Ammon's horn (tissue), 1 donor: ENCODE measurements around the gene BTLA.
"Not testable (repeated sequence)": the region's sequence is repeated elsewhere in the genome, so short reads cannot be mapped to it uniquely, and the experiment has no call there.

ENCODE experiments used
- DNase-seq: peaks from one replicate; pipeline ENCODE4 v3.0.0-alpha.2; 2016; ENCODE audit warnings: low spot score

Gene BTLA

DNA sequence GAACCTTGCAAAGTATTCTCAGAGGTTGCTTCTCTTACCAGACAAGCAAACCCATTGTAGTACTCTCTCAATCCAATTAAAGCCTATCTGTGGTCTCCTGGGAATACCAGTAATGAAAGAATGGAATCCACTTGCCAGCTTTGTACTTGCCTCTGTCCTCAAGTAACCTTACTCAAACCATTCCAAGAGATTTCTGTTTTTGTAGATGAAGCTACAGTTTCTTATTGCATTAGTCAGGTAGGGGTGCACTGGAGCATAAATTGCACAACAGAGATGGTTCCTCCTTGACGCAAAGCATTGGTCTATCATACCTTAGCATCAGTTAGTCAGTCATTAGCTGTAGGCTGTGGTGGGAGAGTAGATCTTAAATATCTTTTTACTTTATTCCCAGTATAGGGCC is 52.9 kb downstream of the BTLA start:
- no peak for DNase-seq

DNA sequence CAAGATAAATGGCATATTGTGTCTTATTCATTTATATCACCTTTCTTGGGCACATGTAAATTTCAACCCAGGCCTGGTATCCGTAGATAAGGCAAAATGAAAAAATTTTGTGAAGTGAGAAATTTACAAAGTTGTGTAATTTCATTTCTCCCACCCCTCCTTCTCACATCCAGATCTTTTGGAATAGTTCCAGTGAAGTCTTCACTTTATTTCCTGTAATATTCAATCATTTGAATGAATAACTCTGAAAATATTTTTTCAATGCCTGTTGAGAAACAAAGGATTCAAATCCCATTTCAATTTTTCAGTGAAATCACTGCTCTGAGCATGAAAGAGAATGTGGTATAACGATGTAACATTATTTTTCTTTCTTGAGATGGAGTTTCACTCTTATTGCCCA is 53.4 kb downstream of the BTLA start:
- DNase-seq, result no peak

DNA sequence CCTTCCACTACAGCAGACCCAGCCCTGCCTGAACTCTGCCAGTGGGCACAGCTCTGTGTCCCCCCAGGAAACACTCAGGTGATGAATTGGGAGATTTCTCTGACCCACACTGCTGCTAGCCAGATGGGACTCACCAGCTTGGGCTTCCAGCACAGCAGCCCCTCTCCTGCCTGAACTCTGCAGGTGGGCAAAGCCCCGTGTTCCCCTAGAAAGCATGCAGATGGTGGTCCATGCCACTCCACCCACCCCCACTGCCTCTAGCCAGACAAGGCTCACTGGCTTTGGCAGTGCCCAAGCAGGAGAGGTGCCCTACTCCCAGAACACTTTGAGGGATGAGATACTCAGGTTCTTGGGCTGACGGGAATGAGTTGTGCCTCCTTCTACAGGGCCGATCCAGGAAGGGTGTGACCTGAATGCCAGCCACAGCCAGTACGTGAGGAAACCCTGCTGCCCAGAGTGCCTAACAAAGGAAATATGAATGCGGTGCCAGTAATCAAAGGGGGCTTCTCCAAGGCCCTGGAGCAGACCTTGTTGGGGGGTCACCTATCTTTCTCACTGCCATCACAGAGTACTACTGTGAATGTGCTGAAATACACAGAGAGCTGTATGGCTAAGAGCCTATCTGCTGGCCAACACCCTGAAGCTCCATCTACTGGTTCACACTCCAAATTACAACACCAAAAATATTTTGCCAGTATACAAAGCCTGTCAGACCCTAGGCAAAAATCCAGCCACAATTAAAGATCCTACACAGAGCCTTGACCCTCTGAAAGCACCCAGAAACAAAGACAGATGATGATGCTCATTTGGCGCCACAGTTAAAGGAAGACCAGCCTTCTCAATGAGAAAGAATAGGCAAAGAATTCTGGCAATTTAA is 61.9 kb downstream of the BTLA start:
- DNase-seq, result no peak

DNA sequence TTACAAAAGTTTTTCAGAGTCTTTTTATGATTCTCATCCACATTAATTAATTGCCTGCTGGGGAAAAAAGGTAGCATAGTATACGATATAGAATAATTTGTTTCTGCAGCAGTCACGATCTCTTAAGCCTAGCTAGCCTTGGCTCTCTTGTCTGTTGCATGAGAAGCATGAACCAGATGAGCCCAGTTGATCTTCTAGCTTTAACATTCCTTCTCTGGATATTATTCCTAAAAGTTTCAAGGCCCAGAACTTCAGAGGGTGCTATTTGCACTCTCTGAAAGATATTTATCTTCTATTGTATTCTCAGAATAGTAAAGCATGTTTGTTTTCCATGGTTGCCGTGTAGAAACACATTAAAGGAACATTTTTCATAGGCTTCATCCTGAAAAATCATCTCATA is 69.3 kb downstream of the BTLA start:
- DNase-seq, result no peak

DNA sequence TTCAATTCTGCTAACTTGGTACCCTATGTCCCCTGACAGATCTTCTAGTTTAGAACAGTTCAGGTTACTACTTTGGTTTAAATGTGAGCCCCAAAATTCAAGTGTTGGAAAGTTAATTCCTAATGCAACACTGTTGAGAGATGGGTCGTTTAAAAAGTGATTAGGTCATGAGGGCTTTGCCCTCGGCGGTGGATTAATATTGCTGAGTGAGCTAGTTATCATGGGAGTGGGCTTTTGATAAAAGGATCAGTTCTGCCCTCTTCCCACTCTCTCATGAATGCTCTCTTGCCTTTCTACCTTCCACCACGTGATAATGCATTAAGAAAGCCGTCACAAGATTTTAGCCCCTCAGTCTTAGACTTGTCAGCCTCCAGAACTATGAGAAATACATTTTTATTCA is 72.1 kb downstream of the BTLA start:
- DNase-seq, result no peak

DNA sequence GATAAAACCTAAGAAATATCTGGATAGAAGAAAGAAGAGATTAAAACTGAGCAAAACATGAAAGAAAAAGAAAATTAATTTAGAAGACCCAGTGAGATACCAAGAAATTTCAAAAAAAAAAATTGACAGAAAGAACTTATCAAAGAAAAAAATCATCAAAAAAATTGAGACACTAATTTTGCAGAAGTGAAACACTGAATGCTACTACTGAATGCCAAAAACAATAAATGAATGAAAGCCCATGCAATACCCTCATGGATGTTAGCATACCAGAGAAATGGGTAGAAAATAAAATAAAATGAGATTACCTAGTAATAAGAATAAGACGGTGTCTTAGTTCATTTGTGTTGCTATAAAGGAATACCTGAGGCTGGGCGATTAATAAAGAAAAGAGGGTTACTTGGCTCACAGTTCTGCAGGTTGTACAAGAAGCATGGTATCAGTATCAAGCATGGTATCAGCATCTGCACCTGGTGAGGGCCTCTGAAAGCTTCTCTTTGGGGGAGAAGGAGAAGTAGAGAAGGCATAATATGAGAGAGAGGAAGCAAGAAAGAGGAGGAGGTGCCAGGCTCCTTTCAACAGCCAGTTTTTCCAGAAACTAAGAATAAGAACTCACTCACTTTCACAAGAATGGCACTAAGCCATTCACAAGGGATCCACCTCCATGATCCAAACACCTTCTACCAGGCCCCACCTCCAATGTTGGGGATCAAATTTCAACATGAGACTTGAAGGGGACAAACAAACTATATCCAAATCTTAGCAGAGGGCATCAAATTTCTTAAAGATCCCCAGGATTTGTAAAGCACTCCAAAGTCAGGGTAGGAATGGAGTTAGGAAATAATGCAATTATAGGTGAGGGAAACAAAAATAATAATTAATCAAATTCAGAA is 73.2 kb downstream of the BTLA start:
- DNase-seq, result no peak

DNA sequence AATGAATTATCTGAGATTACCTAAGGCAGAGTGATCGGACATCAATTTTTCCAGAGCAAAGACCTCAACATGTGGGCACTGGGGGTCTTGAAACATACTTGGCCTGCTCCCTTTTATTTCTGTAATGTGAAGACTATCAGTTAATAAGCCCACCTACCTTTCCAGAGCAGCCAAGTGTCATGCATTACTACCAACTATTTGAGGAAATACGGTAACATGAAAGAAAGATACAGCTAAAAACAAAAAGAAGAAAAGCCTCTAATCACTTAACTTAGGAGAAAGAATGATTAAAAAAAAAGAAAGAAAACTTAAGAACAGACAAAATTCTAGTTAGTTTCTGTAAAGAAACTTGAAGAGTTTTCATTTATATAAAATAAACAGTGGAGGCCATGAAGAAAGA is 73.9 kb downstream of the BTLA start:
- DNase-seq, result no peak

DNA sequence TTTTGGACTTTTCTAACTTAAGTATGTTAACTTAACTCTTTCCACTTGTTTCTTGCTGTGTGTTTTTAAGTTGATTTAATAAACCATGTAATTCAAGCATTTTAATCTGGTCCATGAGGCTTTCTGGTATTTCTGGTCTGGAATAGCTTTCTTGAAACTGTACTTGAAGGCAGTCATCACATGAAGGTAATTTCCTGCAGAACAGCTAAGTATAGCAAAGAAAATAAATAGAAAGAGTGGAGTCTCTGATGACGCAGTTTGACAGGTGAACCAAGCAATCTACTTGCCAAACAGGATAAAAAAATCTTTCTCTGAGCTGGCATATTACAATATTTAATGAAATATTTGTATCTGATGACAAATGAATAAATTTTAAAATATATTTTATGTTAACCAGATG is 74.9 kb downstream of the BTLA start:
- no peak for DNase-seq

DNA sequence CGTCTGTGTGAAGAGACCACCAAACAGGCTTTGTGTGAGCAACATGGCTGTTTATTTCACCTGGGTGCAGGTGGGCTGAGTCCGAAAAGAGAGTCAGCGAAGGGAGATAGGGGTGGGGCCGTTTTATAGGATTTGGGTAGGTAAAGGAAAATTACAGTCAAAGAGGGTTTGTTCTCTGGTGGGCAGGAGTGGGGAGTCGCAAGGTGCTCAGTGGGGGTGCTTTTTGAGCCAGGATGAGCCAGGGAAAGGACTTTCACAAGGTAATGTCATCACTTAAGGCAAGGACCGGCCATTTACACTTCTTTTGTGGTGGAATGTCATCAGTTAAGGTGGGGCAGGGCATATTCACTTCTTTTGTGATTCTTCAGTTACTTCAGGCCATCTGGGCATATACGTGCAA is 76.4 kb downstream of the BTLA start:
- not testable (repeated sequence) for DNase-seq

DNA sequence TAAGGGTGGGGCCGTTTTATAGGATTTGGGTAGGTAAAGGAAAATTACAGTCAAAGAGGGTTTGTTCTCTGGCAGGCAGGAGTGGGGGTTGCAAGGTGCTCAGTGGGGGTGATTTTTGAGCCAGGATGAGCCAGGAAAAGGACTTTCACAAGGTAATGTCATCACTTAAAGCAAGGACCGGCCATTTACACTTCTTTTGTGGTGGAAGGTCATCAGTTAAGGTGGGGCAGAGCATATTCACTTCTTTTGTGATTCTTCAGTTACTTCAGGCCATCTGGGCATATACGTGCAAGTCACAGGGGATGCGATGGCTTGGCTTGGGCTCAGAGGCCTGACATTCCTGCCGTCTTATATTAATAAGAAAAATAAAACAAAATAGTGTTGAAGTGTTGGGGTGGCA is 80.7 kb downstream of the BTLA start:
- DNase-seq, result not testable (repeated sequence)

DNA sequence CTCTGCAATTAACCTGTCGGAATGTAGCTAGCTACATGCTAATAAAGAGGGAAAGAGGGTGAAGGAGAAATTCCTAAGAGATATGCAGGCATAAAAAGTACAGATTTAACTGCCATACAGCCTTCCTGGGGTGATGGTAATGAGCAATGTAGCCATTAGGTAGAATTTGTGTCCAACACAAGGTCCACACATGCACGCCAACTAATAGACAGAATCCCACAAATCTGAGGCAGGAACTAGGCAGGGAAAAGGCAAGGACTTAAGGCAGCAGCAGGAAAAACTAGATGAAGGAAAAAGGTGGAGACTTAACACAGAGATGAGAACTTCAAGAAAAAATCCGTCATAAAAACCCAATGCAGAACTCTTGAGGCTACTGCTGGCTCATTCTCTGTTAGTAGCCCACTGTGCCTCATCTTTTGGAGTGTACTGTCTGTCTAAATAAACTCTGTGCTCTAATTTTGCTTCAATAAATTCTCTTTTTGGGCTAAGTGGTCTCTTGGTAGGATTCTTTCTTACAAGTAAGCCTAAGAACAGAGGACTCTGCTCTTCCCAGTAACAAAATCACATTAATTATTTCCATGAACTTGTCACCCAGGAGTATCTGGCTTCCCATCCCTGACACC is 81.5 kb downstream of the BTLA start:
- no peak for DNase-seq

DNA sequence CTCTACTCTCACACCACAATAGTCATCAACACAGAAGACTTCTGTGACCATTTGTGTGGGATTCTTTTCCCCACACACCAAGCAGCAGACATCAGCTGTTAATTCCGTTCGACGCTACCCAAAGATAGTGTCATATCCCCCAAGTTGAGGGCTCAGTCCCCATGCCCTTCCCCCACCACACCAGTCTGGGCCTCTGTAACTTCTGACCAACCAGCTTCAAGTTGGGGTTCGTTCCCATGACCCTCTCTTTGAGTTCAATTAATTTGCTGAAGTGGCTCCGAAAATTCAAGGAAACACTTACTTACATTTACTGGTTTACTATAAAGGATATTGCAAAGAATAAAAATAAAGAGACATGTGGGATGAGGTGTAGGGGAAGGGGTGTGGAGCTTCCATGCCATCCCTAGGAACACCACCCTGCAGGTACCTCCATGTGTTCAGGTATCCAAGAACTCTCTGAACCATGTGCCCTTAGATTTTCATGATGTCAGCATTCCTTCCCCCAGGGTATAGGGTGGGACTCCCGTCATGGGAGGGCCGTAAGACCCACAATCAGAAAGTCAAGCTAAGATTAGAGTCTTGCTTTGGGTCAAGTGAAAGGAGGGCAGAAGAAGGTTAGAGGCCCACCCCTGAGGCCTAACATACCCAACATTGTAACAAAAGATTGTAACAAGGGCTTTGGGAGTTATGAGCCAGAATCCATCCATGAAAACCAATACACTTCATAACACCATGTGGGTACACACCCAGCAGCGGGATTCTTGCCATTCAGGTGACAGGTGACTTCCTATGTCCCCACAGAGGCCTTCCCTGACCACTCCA is 82.7 kb downstream of the BTLA start:
- no peak for DNase-seq

DNA sequence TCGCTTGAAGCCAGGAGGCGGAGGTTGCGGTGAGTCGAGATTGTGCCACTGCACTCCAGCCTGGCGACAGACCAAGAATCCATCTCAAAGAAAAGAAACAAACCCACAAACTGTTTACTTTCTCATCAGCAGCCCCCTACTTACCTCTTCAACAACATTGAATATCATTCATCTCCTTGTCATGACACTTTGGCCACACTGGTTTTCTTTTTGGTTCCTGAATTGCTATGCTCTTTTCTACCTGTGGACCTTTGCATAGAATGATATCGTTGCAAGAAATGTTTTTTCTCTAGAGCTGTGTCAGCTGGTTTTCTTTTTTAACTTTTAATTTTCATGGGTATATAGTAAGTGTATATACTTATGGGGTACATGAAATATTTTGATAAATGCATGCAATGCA is 83.9 kb downstream of the BTLA start:
- DNase-seq, result no peak
